GM12864 (cell line): ENCODE results near the gene SNX33.

Experiments
- DNase-seq: peaks from one replicate; pipeline ENCODE4 v3.0.0-alpha.2; 2011; ENCODE audit warnings: low read depth
- H3K4me3 ChIP-seq: 2 replicates; pipeline ENCODE4 v1.5.1; 2011; ENCODE audit warnings: mild to moderate bottlenecking, low read depth, low read length, control low read depth
- TF ChIP-seq, protein P1 (sequence below): IDR thresholded peaks from 2 replicates; pipeline ENCODE4 v1.5.1; 2011; ENCODE audit warnings: low read depth, mild to moderate bottlenecking, moderate library complexity, low read length, control low read depth, inconsistent platforms; ENCODE audit errors: missing control alignments

The SNX33 gene

GRCh38 chr15:75663931-75664421 lies 16.3 kb downstream of the SNX33 start:
- DNase-seq, result no peak
- no peak overlapping the region for H3K4me3 ChIP-seq
- TF ChIP-seq, protein P1, sequence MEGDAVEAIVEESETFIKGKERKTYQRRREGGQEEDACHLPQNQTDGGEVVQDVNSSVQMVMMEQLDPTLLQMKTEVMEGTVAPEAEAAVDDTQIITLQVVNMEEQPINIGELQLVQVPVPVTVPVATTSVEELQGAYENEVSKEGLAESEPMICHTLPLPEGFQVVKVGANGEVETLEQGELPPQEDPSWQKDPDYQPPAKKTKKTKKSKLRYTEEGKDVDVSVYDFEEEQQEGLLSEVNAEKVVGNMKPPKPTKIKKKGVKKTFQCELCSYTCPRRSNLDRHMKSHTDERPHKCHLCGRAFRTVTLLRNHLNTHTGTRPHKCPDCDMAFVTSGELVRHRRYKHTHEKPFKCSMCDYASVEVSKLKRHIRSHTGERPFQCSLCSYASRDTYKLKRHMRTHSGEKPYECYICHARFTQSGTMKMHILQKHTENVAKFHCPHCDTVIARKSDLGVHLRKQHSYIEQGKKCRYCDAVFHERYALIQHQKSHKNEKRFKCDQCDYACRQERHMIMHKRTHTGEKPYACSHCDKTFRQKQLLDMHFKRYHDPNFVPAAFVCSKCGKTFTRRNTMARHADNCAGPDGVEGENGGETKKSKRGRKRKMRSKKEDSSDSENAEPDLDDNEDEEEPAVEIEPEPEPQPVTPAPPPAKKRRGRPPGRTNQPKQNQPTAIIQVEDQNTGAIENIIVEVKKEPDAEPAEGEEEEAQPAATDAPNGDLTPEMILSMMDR, result no peak

DNA sequence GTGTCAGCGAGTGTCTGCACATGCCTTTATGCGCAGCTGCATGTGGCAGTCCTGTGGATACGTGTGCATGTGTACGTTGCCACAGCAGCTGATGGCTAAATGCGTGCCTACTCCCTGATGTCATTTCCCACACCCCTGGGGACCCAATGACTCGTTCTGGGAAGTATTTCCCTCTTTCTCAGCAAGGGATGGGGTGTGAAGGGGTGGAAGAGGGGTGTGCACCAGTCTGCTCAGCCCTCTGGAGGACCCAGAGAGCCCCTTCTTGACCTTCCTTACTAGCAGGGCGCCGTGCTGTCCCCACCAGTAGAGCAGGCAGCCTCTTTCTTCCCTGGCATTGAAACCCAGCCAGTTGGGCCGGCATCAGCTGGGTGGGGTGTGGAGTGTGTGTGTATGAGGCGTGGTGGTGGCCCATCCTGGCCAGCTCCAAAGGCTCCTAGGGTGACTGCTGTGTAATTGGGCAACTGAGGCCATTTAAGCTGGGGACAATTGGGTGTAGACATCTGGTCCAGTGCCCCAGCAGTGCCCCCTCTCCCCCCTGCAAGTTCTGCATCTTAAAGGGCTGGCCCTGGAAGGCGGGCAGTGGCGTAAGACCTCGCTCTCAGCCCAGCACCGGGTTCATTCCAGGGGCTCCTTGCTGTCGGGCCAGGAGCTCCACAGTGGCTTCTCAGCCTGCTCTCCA lies 19.2 kb downstream of the SNX33 start:
- no peak overlapping the region for H3K4me3 ChIP-seq
- TF ChIP-seq, protein P1, result no peak
- no peak for DNase-seq

DNA sequence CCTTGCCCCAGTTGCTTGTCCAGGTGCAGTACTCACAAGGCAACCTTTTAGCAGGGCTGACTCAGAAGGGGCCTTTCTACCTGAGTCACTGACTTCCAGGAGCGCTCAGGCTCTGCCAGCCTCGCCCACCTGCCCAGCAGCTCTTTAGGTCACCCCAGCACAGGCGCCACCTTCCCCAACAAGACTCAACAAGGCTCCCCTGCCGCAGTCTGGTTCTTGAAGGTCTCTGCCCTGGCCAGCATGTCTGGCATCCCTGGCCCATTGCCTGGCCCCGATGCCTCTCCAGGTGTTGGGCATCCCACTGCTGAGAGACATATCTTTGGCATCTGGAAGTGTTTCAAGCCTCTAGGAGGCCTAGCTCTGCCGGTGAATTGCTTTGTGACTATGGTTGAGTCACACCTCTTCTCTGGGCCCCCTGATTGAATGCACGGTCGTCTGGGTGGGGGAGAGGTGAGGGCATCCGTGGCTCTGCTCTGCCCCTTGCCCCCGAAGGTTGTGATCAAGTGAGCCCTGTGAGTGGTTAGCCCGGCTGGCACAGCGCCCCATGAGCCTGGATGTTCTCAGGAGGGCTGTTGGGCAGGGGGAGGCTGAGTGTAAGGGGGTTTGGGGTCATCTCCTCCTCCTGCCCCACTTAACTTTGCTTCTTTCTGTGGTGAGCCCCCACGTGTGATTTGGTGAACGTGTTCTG lies 21.6 kb downstream of the SNX33 start:
- no peak overlapping the region for H3K4me3 ChIP-seq
- no peak for DNase-seq
- TF ChIP-seq, protein P1, result no peak

GRCh38 chr15:75669879-75670212 lies 22.1 kb downstream of the SNX33 start:
- no peak for DNase-seq
- H3K4me3 ChIP-seq, result no peak overlapping the region
- TF ChIP-seq, protein P1, result no peak

DNA sequence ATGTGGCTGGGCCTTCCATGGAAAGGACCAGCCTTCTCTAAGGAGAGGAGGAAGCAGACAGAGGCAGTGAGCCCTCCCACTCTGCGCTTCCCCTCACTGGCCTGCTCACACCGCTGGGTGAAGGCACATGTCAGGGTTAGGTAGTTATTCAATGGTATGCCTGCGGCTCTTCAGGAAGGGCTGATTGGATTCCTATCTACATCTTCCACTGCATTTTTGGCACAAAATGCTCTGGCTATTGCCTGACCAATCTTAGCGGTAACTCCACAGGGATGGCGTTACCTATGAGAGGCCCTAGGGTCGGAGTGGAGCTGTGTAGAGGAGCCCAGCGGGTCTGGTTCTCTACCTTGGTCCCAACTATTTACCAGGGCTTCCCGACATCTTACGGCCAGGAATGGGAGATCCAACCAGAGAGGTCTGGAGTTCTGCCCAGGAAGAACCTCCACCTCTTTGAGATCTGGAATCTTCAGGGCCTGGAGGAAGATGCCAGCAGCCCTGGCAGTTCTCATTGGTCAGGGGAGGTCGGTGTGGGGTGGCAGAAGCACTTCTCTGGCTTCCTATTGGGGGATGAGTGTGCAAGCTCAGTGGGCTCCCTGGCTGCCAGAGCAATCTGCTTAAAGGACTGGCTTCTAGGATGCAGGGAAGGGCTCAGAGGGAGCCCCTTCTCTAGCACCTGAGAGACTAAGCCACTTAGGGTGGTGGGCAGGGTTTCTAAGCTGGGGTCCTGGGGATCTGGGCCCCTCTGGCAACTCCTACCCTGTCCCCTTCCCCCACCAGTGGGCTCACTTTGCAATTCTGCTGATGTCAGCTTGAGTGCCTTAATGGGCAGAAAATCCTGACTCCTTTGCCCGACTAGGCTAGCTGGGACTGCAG lies 24.3 kb downstream of the SNX33 start:
- TF ChIP-seq, protein P1, result no peak
- DNase-seq, result no peak
- no peak overlapping the region for H3K4me3 ChIP-seq

GRCh38 chr15:75672646-75673425 lies 25.1 kb downstream of the SNX33 start:
- no peak overlapping the region for H3K4me3 ChIP-seq
- TF ChIP-seq, protein P1, result no peak
- no peak for DNase-seq
